ENCODE data around the gene LRP1.
A peak's percentile ranks its signal among the peaks of the same experiment; 100 is the strongest.

The LRP1 gene

DNA sequence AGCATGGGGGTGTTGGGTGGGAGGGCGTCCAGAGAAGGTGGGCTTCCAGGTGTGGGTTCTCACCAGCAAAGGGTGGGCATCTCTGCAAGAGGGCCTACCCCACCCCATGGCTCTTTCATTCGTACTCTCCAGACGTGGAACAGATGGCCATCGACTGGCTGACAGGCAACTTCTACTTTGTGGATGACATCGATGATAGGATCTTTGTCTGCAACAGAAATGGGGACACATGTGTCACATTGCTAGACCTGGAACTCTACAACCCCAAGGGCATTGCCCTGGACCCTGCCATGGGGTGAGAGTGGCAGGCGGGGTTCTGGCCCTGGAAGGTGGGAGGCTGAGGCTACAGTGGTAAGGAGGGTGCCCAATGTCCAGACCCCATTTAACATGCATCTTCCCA, 25.8 kb downstream of the LRP1 start:
- no peak for DNase-seq (ENCODE audit: low read depth)

GRCh38 chr12:57154804-57155434, 26.6 kb downstream of the LRP1 start:
- peak; percentile 31 for DNase-seq (ENCODE audit: low read depth)
- no peak overlapping the region for H3K4me3 ChIP-seq (ENCODE audit: low read depth, low read length)
- TF ChIP-seq MYC (IDR thresholded peaks at IDR 0.05; ENCODE audit: low read depth, low read length) (no peak), MAX (IDR thresholded peaks at IDR 0.05; ENCODE audit: low read depth, low read length) (no peak), POLR2A (IDR thresholded peaks at IDR 0.05; ENCODE audit: extremely low read depth, insufficient read length) (no peak)
- TF ChIP-seq, protein P1, sequence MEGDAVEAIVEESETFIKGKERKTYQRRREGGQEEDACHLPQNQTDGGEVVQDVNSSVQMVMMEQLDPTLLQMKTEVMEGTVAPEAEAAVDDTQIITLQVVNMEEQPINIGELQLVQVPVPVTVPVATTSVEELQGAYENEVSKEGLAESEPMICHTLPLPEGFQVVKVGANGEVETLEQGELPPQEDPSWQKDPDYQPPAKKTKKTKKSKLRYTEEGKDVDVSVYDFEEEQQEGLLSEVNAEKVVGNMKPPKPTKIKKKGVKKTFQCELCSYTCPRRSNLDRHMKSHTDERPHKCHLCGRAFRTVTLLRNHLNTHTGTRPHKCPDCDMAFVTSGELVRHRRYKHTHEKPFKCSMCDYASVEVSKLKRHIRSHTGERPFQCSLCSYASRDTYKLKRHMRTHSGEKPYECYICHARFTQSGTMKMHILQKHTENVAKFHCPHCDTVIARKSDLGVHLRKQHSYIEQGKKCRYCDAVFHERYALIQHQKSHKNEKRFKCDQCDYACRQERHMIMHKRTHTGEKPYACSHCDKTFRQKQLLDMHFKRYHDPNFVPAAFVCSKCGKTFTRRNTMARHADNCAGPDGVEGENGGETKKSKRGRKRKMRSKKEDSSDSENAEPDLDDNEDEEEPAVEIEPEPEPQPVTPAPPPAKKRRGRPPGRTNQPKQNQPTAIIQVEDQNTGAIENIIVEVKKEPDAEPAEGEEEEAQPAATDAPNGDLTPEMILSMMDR (IDR thresholded peaks at IDR 0.05; ENCODE audit: low read depth, low read length): no peak

More for the DNA sequence above, 25.8 kb downstream of the LRP1 start:
- H3K4me3 ChIP-seq (ENCODE audit: low read depth, low read length): no peak overlapping the region
- TF ChIP-seq, protein P1 (IDR thresholded peaks at IDR 0.05; ENCODE audit: low read depth, low read length): no peak
- TF ChIP-seq MAX (IDR thresholded peaks at IDR 0.05; ENCODE audit: low read depth, low read length): no peak
- no peak for TF ChIP-seq POLR2A (IDR thresholded peaks at IDR 0.05; ENCODE audit: extremely low read depth, insufficient read length)
- no peak for TF ChIP-seq MYC (IDR thresholded peaks at IDR 0.05; ENCODE audit: low read depth, low read length)

DNA sequence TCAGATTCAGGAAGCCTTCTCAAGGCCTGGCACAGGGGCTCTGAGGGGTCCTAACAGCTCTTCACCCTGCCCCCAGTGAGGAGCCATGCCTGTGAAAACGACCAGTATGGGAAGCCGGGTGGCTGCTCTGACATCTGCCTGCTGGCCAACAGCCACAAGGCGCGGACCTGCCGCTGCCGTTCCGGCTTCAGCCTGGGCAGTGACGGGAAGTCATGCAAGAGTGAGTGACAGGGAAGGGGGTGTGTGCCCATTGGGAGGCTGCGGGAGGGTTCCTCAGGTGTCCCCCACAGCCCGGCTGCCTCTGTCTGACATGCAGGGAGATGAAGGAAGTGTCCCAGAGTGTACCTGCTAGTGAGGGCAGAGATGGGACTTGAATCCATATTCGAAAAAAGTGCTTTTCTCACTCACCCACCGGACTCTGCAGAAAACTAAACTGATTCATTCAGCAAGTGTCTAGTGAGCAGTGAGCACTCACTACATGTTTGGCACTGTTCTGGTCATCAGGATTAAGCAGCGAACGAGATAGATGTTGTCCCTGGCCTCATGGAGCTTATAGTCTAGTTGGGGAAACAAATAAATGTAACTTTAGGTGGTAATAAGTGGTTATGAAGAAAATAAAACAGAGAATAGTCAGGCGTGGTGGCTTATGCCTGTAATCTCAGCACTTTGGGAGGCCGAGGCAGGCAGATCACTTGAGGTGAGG, 28.6 kb downstream of the LRP1 start:
- peak; percentile 18 for DNase-seq (ENCODE audit: low read depth)
- H3K4me3 ChIP-seq (ENCODE audit: low read depth, low read length): no peak overlapping the region
- TF ChIP-seq MAX (IDR thresholded peaks at IDR 0.05; ENCODE audit: low read depth, low read length) (no peak), POLR2A (IDR thresholded peaks at IDR 0.05; ENCODE audit: extremely low read depth, insufficient read length) (no peak), MYC (IDR thresholded peaks at IDR 0.05; ENCODE audit: low read depth, low read length) (no peak)
- TF ChIP-seq, protein P1 (IDR thresholded peaks at IDR 0.05; ENCODE audit: low read depth, low read length): no peak

DNA sequence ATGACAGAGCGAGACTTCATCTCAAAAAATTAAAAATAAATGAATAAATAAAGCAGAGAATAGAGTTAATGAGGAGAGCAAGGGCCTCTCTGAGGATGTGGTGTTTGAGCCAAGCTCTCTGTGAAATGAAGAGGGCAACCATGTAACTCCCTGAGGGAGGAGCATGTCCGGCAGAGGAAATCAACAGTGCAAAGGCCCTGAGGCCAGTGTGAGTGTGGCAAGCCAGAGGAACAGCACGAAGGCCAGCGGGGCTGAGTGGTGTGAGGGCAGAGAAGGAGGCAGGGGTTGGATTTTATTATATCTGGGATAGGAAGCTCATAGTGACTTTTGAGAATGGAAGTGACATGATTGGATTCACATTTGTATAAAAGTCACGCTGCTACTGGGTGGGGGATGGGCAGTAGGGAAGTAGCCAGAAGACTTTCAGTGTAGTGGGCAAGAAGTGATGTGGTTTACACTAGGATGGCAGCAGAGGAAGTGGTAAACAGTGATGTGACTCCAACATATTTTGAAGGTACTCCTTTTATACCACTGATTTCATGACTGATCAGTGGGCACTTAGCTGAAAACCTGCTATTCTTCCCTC, 29.4 kb downstream of the LRP1 start:
- no peak overlapping the region for H3K4me3 ChIP-seq (ENCODE audit: low read depth, low read length)
- TF ChIP-seq, protein P1 (IDR thresholded peaks at IDR 0.05; ENCODE audit: low read depth, low read length): no peak
- TF ChIP-seq MAX (IDR thresholded peaks at IDR 0.05; ENCODE audit: low read depth, low read length) (no peak; the same call in 1 of the 2 replicates), POLR2A (IDR thresholded peaks at IDR 0.05; ENCODE audit: extremely low read depth, insufficient read length) (no peak), MYC (IDR thresholded peaks at IDR 0.05; ENCODE audit: low read depth, low read length) (no peak)
- peak; percentile 74 for DNase-seq (ENCODE audit: low read depth)

- H3K4me3 ChIP-seq (ENCODE audit: low read depth, low read length): no peak overlapping the region
- TF ChIP-seq MAX (IDR thresholded peaks at IDR 0.05; ENCODE audit: low read depth, low read length) (no peak), POLR2A (IDR thresholded peaks at IDR 0.05; ENCODE audit: extremely low read depth, insufficient read length) (no peak), MYC (IDR thresholded peaks at IDR 0.05; ENCODE audit: low read depth, low read length) (no peak)
- TF ChIP-seq, protein P1 (IDR thresholded peaks at IDR 0.05; ENCODE audit: low read depth, low read length): no peak
- no peak for DNase-seq (ENCODE audit: low read depth)
Observed at GRCh38 chr12:57158186-57158585, 29.9 kb downstream of the LRP1 start.
